Measurements from ENCODE around the gene EMX2.

The EMX2 gene

GRCh38 chr10:117531371-117532002 is 11.1 kb upstream of the EMX2 start:
- TF ChIP-seq CTCF (IDR thresholded peaks at IDR 0.05; ENCODE audit: insufficient read depth, low read depth, low read length, missing control alignments), result no peak
- no peak overlapping the region for H3K4me3 ChIP-seq (ENCODE audit: low read length)
- no peak for DNase-seq (ENCODE audit: low read depth)

GRCh38 chr10:117532003-117532385 is 10.6 kb upstream of the EMX2 start:
- no peak for TF ChIP-seq CTCF (IDR thresholded peaks at IDR 0.05; ENCODE audit: insufficient read depth, low read depth, low read length, missing control alignments)
- H3K4me3 ChIP-seq (ENCODE audit: low read length), result no peak overlapping the region
- no peak for DNase-seq (ENCODE audit: low read depth)

- TF ChIP-seq CTCF (IDR thresholded peaks at IDR 0.05; ENCODE audit: insufficient read depth, low read depth, low read length, missing control alignments), result no peak
Measured at GRCh38 chr10:117532451-117533107, 10.0 kb upstream of the EMX2 start.

GRCh38 chr10:117533507-117534281 is 8.9 kb upstream of the EMX2 start:
- DNase-seq (ENCODE audit: low read depth), result no peak
- TF ChIP-seq CTCF (IDR thresholded peaks at IDR 0.05; ENCODE audit: insufficient read depth, low read depth, low read length, missing control alignments), result no peak
- no peak overlapping the region for H3K4me3 ChIP-seq (ENCODE audit: low read length)

More at GRCh38 chr10:117532451-117533107, 10.0 kb upstream of the EMX2 start:
- H3K4me3 ChIP-seq (ENCODE audit: low read length), result no peak overlapping the region
- DNase-seq (ENCODE audit: low read depth), result no peak

GRCh38 chr10:117534321-117535297 is 7.9 kb upstream of the EMX2 start:
- TF ChIP-seq CTCF (IDR thresholded peaks at IDR 0.05; ENCODE audit: insufficient read depth, low read depth, low read length, missing control alignments), result no peak
- DNase-seq (ENCODE audit: low read depth), result no peak
- H3K4me3 ChIP-seq (ENCODE audit: low read length), result no peak overlapping the region

GRCh38 chr10:117535298-117536071 is 7.1 kb upstream of the EMX2 start:
- no peak overlapping the region for H3K4me3 ChIP-seq (ENCODE audit: low read length)
- TF ChIP-seq CTCF (IDR thresholded peaks at IDR 0.05; ENCODE audit: insufficient read depth, low read depth, low read length, missing control alignments), result no peak
- DNase-seq (ENCODE audit: low read depth), result no peak
